ENCODE results near the gene F12.
"Not testable (repeated sequence)": the region's sequence is repeated elsewhere in the genome, so short reads cannot be mapped to it uniquely, and the experiment has no call there.

F12 gene

GRCh38 chr5:177385720-177386119 lies 23.6 kb downstream of the F12 start:
- DNase-seq, result no peak

- DNase-seq, result no peak
These were observed 25.2 kb downstream of the F12 start, which contains the start of gene SLC34A1 for GRCh38 chr5:177384134-177384533. Gene SLC34A1, plus strand, starts transcription at chr5:177384434. Its CDS starts 1,308 bp downstream, at chr5:177385742.

GRCh38 chr5:177383181-177383580 lies 26.2 kb downstream of the F12 start:
- DNase-seq, result no peak

GRCh38 chr5:177382423-177383029 lies 26.8 kb downstream of the F12 start:
- no peak for DNase-seq

GRCh38 chr5:177380805-177381126 lies 28.6 kb downstream of the F12 start:
- DNase-seq, result no peak

- DNase-seq, result no peak
These were observed 30.2 kb downstream of the F12 start for GRCh38 chr5:177378884-177379883.

- no peak for DNase-seq
These were observed 31.2 kb downstream of the F12 start for GRCh38 chr5:177377851-177378776.

- no peak for DNase-seq
These were observed 33.3 kb downstream of the F12 start for GRCh38 chr5:177376107-177376506.

- not testable (repeated sequence) for DNase-seq
These were observed 33.8 kb downstream of the F12 start for GRCh38 chr5:177375516-177375915.

- DNase-seq, result no peak
These were observed 35.2 kb downstream of the F12 start for GRCh38 chr5:177374211-177374610.

- no peak for DNase-seq
These were observed 35.6 kb downstream of the F12 start for GRCh38 chr5:177373806-177374205.

GRCh38 chr5:177372910-177373309 lies 36.5 kb downstream of the F12 start:
- no peak for DNase-seq

GRCh38 chr5:177372034-177372896 lies 37.1 kb downstream of the F12 start:
- no peak for DNase-seq

- no peak for DNase-seq
These were observed 38.0 kb downstream of the F12 start for GRCh38 chr5:177371120-177372033.

- no peak for DNase-seq
These were observed 38.8 kb downstream of the F12 start for GRCh38 chr5:177370488-177371119.

GRCh38 chr5:177369645-177370440 lies 39.5 kb downstream of the F12 start:
- DNase-seq, result no peak

- DNase-seq, result no peak
These were observed 40.3 kb downstream of the F12 start for GRCh38 chr5:177368869-177369644.

GRCh38 chr5:177367981-177368868 lies 41.1 kb downstream of the F12 start:
- DNase-seq, result no peak
